H1 (cell line): Measurements from ENCODE around the gene ADCK2. TPM values are rescaled to one million over a fixed set of nuclear protein-coding genes. Genes with fewer than 3 reads are reported as not detected.

ENCODE experiments used
- CTCF ChIA-PET: fragments of 300-600 bp; sonication (Branson Sonifier 250); formaldehyde crosslinking; loops from one replicate; lab custom pipeline; 2021; ENCODE audit not compliant: partially characterized antibody; lab: Charles Lee
- POLR2A ChIA-PET: fragments of 300-600 bp; sonication (Branson Sonifier 250); formaldehyde crosslinking; loops from one replicate; lab custom pipeline; 2021; ENCODE audit warnings: inconsistent platforms; ENCODE audit not compliant: partially characterized antibody; lab: Charles Lee
- DNase-seq, 2 experiments: peaks; one replicate each; pipeline versions ENCODE4 v3.0.0 to v3.0.0-alpha.2; 2010 to 2022; ENCODE audit warnings: low spot score in 2 of 2, low read depth in 1 of 2, mixed read lengths in 1 of 2
- FAIRE-seq: peaks from 2 replicates; lab custom pipeline; 2011; peaks lifted over from hg19 to GRCh38; lab: Jason Lieb, UNC
- H2AFZ ChIP-seq: 2 replicates; pipeline ENCODE4 v1.8.1; 2012; ENCODE audit warnings: low read length, inconsistent platforms
- H2AK5ac ChIP-seq: 2 replicates; pipeline ENCODE4 v1.6.1; 2013; ENCODE audit warnings: low read depth, low read length
- H2BK120ac ChIP-seq: replicated peaks from 2 replicates; pipeline ENCODE3; 2013; ENCODE audit warnings: low read depth, low read length, inconsistent platforms
- H2BK12ac ChIP-seq: 2 replicates; pipeline ENCODE4 v1.6.1; 2013; ENCODE audit warnings: low read depth, low read length
- H2BK15ac ChIP-seq: 2 replicates; pipeline ENCODE4 v1.6.1; 2013; ENCODE audit warnings: low read length
- H2BK20ac ChIP-seq: 2 replicates; pipeline ENCODE4 v1.6.1; 2013; ENCODE audit warnings: low read length
- H2BK5ac ChIP-seq: 2 replicates; pipeline ENCODE4 v1.6.1; 2013; ENCODE audit warnings: low read depth, low read length
- H3K14ac ChIP-seq: 2 replicates; pipeline ENCODE4 v1.6.1; 2013; ENCODE audit warnings: inconsistent platforms; ENCODE audit not compliant: insufficient read length
- H3K18ac ChIP-seq: 2 replicates; pipeline ENCODE4 v1.6.1; 2013; ENCODE audit warnings: low read length; ENCODE audit errors: extremely low read depth
- H3K23ac ChIP-seq: 2 replicates; pipeline ENCODE4 v1.6.1; 2013; ENCODE audit warnings: inconsistent platforms; ENCODE audit not compliant: insufficient read length
- H3K23me2 ChIP-seq: 2 replicates; pipeline ENCODE4 v1.6.1; 2013; ENCODE audit warnings: low read depth, low read length
- H3K27ac ChIP-seq: 2 replicates; pipeline ENCODE4 v1.6.1; 2011; ENCODE audit warnings: low read depth, low read length, inconsistent platforms
- H3K27me3 ChIP-seq, 4 experiments: replicated peaks in 1 of 4; 1 replicate in 1 of 4; 2 replicates in 3 of 4; pipeline versions ENCODE4 v1.6.1 to v1.8.1; 2011 to 2013; ENCODE audit warnings: low read length in 3 of 4, mild to moderate bottlenecking in 3 of 4, inconsistent platforms in 2 of 4, mixed read lengths in 2 of 4, moderate library complexity in 1 of 4; ENCODE audit not compliant: control insufficient read depth in 3 of 4, insufficient read depth in 3 of 4; ENCODE audit errors: extremely low read depth in 1 of 4
- H3K36me3 ChIP-seq, 4 experiments: 2 replicates each; pipeline versions ENCODE4 v1.6.1 to v1.8.1; 2011 to 2013; ENCODE audit warnings: mild to moderate bottlenecking in 4 of 4, low read length in 3 of 4, moderate library complexity in 2 of 4, control low read depth in 1 of 4, inconsistent platforms in 1 of 4; ENCODE audit not compliant: insufficient read depth in 4 of 4, control insufficient read depth in 2 of 4
- H3K4ac ChIP-seq: replicated peaks from 2 replicates; pipeline ENCODE3; 2013; ENCODE audit warnings: low read length, low read depth, mixed read lengths, inconsistent platforms; ENCODE audit not compliant: insufficient read length
- H3K4me1 ChIP-seq, 4 experiments: replicated peaks in 1 of 4; 1 replicate in 1 of 4; 2 replicates in 3 of 4; pipeline versions ENCODE4 v1.6.1 to v1.8.1; 2011 to 2013; ENCODE audit warnings: low read length in 3 of 4, inconsistent platforms in 2 of 4, mixed read lengths in 1 of 4; ENCODE audit not compliant: insufficient read depth in 4 of 4, control insufficient read depth in 3 of 4
- H3K4me2 ChIP-seq, 2 experiments: 2 replicates each; pipeline versions ENCODE4 v1.6.1 to v1.8.1; 2011 to 2013; ENCODE audit warnings: low read depth in 2 of 2, low read length in 2 of 2, control low read depth in 1 of 2, inconsistent platforms in 1 of 2, mild to moderate bottlenecking in 1 of 2; ENCODE audit not compliant: insufficient read depth in 1 of 2
- H3K4me3 ChIP-seq, 4 experiments: fragments of 200-600, 300-600 bp in 1 of 4; sonication (generic), shearing (Covaris generic), sonication (Bioruptor Twin) in 1 of 4; 2 replicates each; pipeline versions ENCODE4 v1.5.1 to v1.8.1; 2011 to 2016; ENCODE audit warnings: low read length in 4 of 4, low read depth in 3 of 4, control low read depth in 2 of 4, inconsistent platforms in 2 of 4, mild to moderate bottlenecking in 2 of 4, mixed read lengths in 1 of 4, moderate library complexity in 1 of 4; ENCODE audit not compliant: insufficient read depth in 2 of 4; ENCODE audit errors: extremely low read depth in 1 of 4
- H3K56ac ChIP-seq: replicated peaks from 2 replicates; pipeline ENCODE3; 2013; ENCODE audit warnings: low read depth, mild to moderate bottlenecking, mixed read lengths, low read length, inconsistent platforms; ENCODE audit not compliant: insufficient read length
- H3K79me1 ChIP-seq: 2 replicates; pipeline ENCODE4 v1.6.1; 2013; ENCODE audit warnings: low read depth, low read length, control low read depth
- H3K79me2 ChIP-seq, 2 experiments: 2 replicates each; pipeline versions ENCODE4 v1.6.1 to v1.8.1; 2012 to 2013; ENCODE audit warnings: low read length in 2 of 2, mild to moderate bottlenecking in 2 of 2, inconsistent platforms in 1 of 2; ENCODE audit not compliant: insufficient read depth in 2 of 2, control insufficient read depth in 1 of 2
- H3K9ac ChIP-seq, 4 experiments: replicated peaks in 1 of 4; 1 replicate in 1 of 4; 2 replicates in 3 of 4; pipeline versions ENCODE4 v1.6.1 to v1.8.1; 2011 to 2013; ENCODE audit warnings: low read depth in 3 of 4, low read length in 3 of 4, control low read depth in 2 of 4, mild to moderate bottlenecking in 2 of 4, moderate library complexity in 2 of 4, inconsistent platforms in 1 of 4; ENCODE audit errors: extremely low read depth in 1 of 4
- H3K9me3 ChIP-seq, 2 experiments: 2 replicates each; pipeline versions ENCODE4 v1.6.1 to v1.8.1; 2012 to 2013; ENCODE audit warnings: mild to moderate bottlenecking in 2 of 2, moderate library complexity in 2 of 2, control low read depth in 1 of 2, inconsistent platforms in 1 of 2, low read depth in 1 of 2, low read length in 1 of 2, mixed read lengths in 1 of 2; ENCODE audit not compliant: insufficient read depth in 2 of 2
- H4K20me1 ChIP-seq, 2 experiments: replicated peaks in 1 of 2; 2 replicates each; pipeline versions ENCODE3 to v1.8.1; 2011 to 2013; ENCODE audit warnings: inconsistent platforms in 2 of 2, low read length in 2 of 2, mild to moderate bottlenecking in 1 of 2; ENCODE audit not compliant: insufficient read depth in 2 of 2, control insufficient read depth in 1 of 2
- H4K5ac ChIP-seq: 2 replicates; pipeline ENCODE4 v1.6.1; 2013; ENCODE audit warnings: low read length, low read depth, mixed read lengths, inconsistent platforms; ENCODE audit not compliant: insufficient read length
- H4K8ac ChIP-seq: 2 replicates; pipeline ENCODE4 v1.8.0; 2013; ENCODE audit warnings: mild to moderate bottlenecking, moderate library complexity, low read length, inconsistent platforms; ENCODE audit not compliant: insufficient read depth; ENCODE audit errors: extremely low read depth
- H4K91ac ChIP-seq: replicated peaks from 2 replicates; pipeline ENCODE3; 2013; ENCODE audit warnings: low read length, mixed read lengths, inconsistent platforms; ENCODE audit not compliant: insufficient read length
- CEBPB ChIP-seq: IDR thresholded peaks from 2 replicates; pipeline ENCODE4 v1.6.1; 2012; ENCODE audit warnings: low read depth, low read length
- RFX5 ChIP-seq: IDR thresholded peaks from 2 replicates; pipeline ENCODE4 v1.6.1; 2011; ENCODE audit warnings: low read depth, low read length, improper control_type of control experiment, borderline replicate concordance
- SP2 ChIP-seq: IDR thresholded peaks from 2 replicates; pipeline ENCODE4 v1.6.1; 2012; ENCODE audit warnings: mild to moderate bottlenecking, low read length, inconsistent platforms
- WGBS, 2 experiments: shearing (Covaris generic) in 1 of 2; methylation state at CpG; one replicate each; pipeline versions ENCODE4 v1.1.6 to v1.1.7; 2013 to 2015; ENCODE audit warnings: low lambda C conversion rate in 2 of 2, mixed read lengths in 2 of 2, inconsistent platforms in 1 of 2, low coverage in 1 of 2, missing lambda C conversion rate in 1 of 2; ENCODE audit not compliant: insufficient replicate concordance in 2 of 2, insufficient coverage in 1 of 2, insufficient read length in 1 of 2; ENCODE audit errors: extremely low coverage in 1 of 2, missing lambda C conversion rate in 1 of 2; 5-methylcytosine and 5-hydroxymethylcytosine counted together
- polyA plus RNA-seq, 7 experiments: library from polyadenylated mRNA; depleted of rRNA in 3 of 7; stranded (reverse) in 5 of 7; unstranded in 2 of 7; fragments of >200 nt in 5 of 7; fragments of 200-250 nt in 2 of 7; gene quantifications; 1 replicate in 5 of 7; 2 replicates in 1 of 7; 4 replicates in 1 of 7; pipeline versions ENCODE4 v1.2.1 to v1.2.3, GENCODE V29; 2011 to 2013; ENCODE audit warnings: missing spikeins in 2 of 7, mixed read lengths in 2 of 7
- total RNA-seq: library from RNA; stranded (reverse); fragmentation: NEBNext Ultra II Directional; extraction: Animal tissue kit (Norgen Biotek cat#: 25700); gene quantifications from 2 replicates; pipeline ENCODE4 v1.2.1, GENCODE V29; 2021

Gene ADCK2
- total and polyA plus RNA-seq, 2 of the 8 experiments (the other 6 are each of a cell fraction or from before 2014, with no cell fraction given), result 6.9 to 11.7 TPM

GRCh38 chr7:140688341-140688740 lies 15.6 kb downstream of the ADCK2 start:
- Histone ChIP-seq H3K27ac (no peak overlapping the region), H3K79me2 (no peaks in the 10 kb centered on the region), H3K23me2 (no peaks in the 10 kb centered on the region; the same call in 1 of the 2 replicates), H3K23ac (no peak overlapping the region), H4K8ac (no peak overlapping the region; the same call in 1 of the 2 replicates), H3K36me3 (no peaks in the 10 kb centered on the region; a peak in 1 of 8 replicates), H3K4me1 (0 out of 7 replicates have a peak, but pooled peaks cover 0 to 2% (median 0%) of the 10 kb centered on the region in 4 experiments), H4K20me1 (no peaks in the 10 kb centered on the region), H2BK120ac (no peak overlapping the region), H4K5ac (no peak overlapping the region), H3K9ac (no peak overlapping the region), H2BK5ac (no peak overlapping the region), H3K18ac (no peak overlapping the region), H3K56ac (no peak overlapping the region), H3K4ac (no peak overlapping the region), H4K91ac (no peak overlapping the region), H2BK15ac (no peak overlapping the region), H3K4me2 (no peak overlapping the region), H3K14ac (no peak overlapping the region), H3K79me1 (no peaks in the 10 kb centered on the region), H3K4me3 (no peak overlapping the region), H3K27me3 (no peaks in the 10 kb centered on the region), H3K9me3 (no peaks in the 10 kb centered on the region), H2BK12ac (no peak overlapping the region), H2AFZ (no peak overlapping the region), H2AK5ac (no peak overlapping the region), H2BK20ac (no peak overlapping the region)
- POLR2A ChIA-PET, result no interaction called here
- DNase-seq (no peak), FAIRE-seq (no peak)
- 90% methylated on average over 6 of the region's 6 CpGs; no CpG with 5 or more reads in 1 of the 2 experiments for WGBS, 2 experiments
- CTCF ChIA-PET, result interaction anchor here (0.8 to 1.5 kb wide), 3 partner anchors 28 to 93 kb away, joined by 3 to 4 read pairs (median 3); no protein-coding TSS in a partner anchor
- TF ChIP-seq RFX5 (no peak), CEBPB (no peak), SP2 (no peak)
